ENCODE data around the gene DPH6. TPM values are rescaled to one million over a fixed set of nuclear protein-coding genes. Genes with fewer than 3 reads are reported as not detected.
"Not testable (repeated sequence)": the region's sequence is repeated elsewhere in the genome, so short reads cannot be mapped to it uniquely, and the experiment has no call there.

Gene DPH6
- polyA plus RNA-seq, 2 of the 4 experiments (the other 2 are of a cell fraction) = 11.0 to 33.6 TPM

- H3K4me2 ChIP-seq = no peak overlapping the region
- DNase-seq (ENCODE audit: low read depth in 1 of 2, low spot score in 1 of 2) = no peak
- H3K9me3 ChIP-seq = no peaks in the 10 kb centered on the region
- H3K4me1 ChIP-seq = no peaks in the 10 kb centered on the region
- CTCF ChIA-PET = interaction anchor here (1.1 kb wide), 1 partner anchor 10 kb away, joined by 3 read pairs; no protein-coding TSS in a partner anchor
- H3K4me3 ChIP-seq = no peak overlapping the region
- H3K27ac ChIP-seq = no peak overlapping the region
- TF ChIP-seq CBX8 (IDR thresholded peaks at IDR 0.05) = no peak
- TF ChIP-seq CHD2 (IDR thresholded peaks at IDR 0.05; ENCODE audit: low read length, partially characterized antibody) = no peak
- TF ChIP-seq ESRRA (IDR thresholded peaks at IDR 0.05; ENCODE audit: borderline replicate concordance, low read length) = no peak
- TF ChIP-seq MYC (IDR thresholded peaks at IDR 0.05; ENCODE audit: borderline replicate concordance, low read length) = no peak
- no peak for FAIRE-seq
- no peak for ATAC-seq
- WGBS (ENCODE audit: missing lambda C conversion rate) = 61% methylated on average over 3 of the region's 3 CpGs
- POLR2A ChIA-PET = no interaction called here
Observed at GRCh38 chr15:35330916-35331315, 215.0 kb downstream of the DPH6 start.

- POLR2A ChIA-PET = no interaction called here
- no peak for DNase-seq (ENCODE audit: low read depth in 1 of 2, low spot score in 1 of 2)
- Histone ChIP-seq H3K27ac (no peak overlapping the region), H3K9me3 (no peaks in the 10 kb centered on the region), H3K4me1 (no peaks in the 10 kb centered on the region), H3K4me3 (no peak overlapping the region), H3K4me2 (no peak overlapping the region)
- CTCF ChIA-PET = interaction anchor here (1.1 kb wide), 1 partner anchor 9 kb away, joined by 3 read pairs; no protein-coding TSS in a partner anchor
- TF ChIP-seq ZC3H11A (IDR thresholded peaks at IDR 0.05) (no peak), GATA3 (IDR thresholded peaks at IDR 0.05; ENCODE audit: borderline replicate concordance) (no peak), TP53 (CRISPR knock-in tag; IDR thresholded peaks at IDR 0.05) (no peak), TFCP2L1 (CRISPR knock-in tag; IDR thresholded peaks at IDR 0.05) (no peak), POLR2AphosphoS2 (conservative IDR thresholded peaks at IDR 0.05; ENCODE audit: low read length) (no peak), CHD4 (IDR thresholded peaks at IDR 0.05; ENCODE audit: borderline replicate concordance) (no peak), POLR2A (IDR thresholded peaks at IDR 0.05; ENCODE audit: low read length) (no peak), MAFK (IDR thresholded peaks at IDR 0.05; ENCODE audit: partially characterized antibody) (no peak), HOXA7 (CRISPR knock-in tag; IDR thresholded peaks at IDR 0.05) (no peak), HOXB13 (CRISPR knock-in tag; IDR thresholded peaks at IDR 0.05; ENCODE audit: low read depth) (no peak), HES2 (IDR thresholded peaks at IDR 0.05) (no peak), ESRRA (IDR thresholded peaks at IDR 0.05; ENCODE audit: borderline replicate concordance, low read length) (no peak), KDM5A (IDR thresholded peaks at IDR 0.05) (no peak), JUNB (IDR thresholded peaks at IDR 0.05) (no peak), FOSB (CRISPR knock-in tag; IDR thresholded peaks at IDR 0.05) (no peak), EP300 (IDR thresholded peaks at IDR 0.05) (no peak), ZSCAN20 (CRISPR knock-in tag; IDR thresholded peaks at IDR 0.05) (no peak)
- TF ChIP-seq, protein P1, sequence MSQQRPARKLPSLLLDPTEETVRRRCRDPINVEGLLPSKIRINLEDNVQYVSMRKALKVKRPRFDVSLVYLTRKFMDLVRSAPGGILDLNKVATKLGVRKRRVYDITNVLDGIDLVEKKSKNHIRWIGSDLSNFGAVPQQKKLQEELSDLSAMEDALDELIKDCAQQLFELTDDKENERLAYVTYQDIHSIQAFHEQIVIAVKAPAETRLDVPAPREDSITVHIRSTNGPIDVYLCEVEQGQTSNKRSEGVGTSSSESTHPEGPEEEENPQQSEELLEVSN (IDR thresholded peaks at IDR 0.05; ENCODE audit: borderline replicate concordance, low read depth) = no peak
- TF ChIP-seq, protein P2, sequence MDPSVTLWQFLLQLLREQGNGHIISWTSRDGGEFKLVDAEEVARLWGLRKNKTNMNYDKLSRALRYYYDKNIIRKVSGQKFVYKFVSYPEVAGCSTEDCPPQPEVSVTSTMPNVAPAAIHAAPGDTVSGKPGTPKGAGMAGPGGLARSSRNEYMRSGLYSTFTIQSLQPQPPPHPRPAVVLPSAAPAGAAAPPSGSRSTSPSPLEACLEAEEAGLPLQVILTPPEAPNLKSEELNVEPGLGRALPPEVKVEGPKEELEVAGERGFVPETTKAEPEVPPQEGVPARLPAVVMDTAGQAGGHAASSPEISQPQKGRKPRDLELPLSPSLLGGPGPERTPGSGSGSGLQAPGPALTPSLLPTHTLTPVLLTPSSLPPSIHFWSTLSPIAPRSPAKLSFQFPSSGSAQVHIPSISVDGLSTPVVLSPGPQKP (IDR thresholded peaks at IDR 0.05; ENCODE audit: low read depth, low read length) = no peak
- ATAC-seq = no peak
- no peak for FAIRE-seq
- 55% methylated on average over 6 of the region's 6 CpGs for whole genome bisulfite sequencing (ENCODE audit: missing lambda C conversion rate)
Observed at GRCh38 chr15:35330048-35330695, 215.8 kb downstream of the DPH6 start.

GRCh38 chr15:35329521-35329961 lies 216.4 kb downstream of the DPH6 start:
- ChIA-PET POLR2A (no interaction called here), CTCF (no interaction called here)
- 50% methylated on average over 1 of the region's 1 CpG for WGBS (ENCODE audit: missing lambda C conversion rate)
- ATAC-seq = no peak
- TF ChIP-seq, protein P3, sequence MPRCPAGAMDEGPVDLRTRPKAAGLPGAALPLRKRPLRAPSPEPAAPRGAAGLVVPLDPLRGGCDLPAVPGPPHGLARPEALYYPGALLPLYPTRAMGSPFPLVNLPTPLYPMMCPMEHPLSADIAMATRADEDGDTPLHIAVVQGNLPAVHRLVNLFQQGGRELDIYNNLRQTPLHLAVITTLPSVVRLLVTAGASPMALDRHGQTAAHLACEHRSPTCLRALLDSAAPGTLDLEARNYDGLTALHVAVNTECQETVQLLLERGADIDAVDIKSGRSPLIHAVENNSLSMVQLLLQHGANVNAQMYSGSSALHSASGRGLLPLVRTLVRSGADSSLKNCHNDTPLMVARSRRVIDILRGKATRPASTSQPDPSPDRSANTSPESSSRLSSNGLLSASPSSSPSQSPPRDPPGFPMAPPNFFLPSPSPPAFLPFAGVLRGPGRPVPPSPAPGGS (IDR thresholded peaks at IDR 0.05) = no peak
- TF ChIP-seq RAD21 (conservative IDR thresholded peaks at IDR 0.05 in 1 of 2, IDR thresholded peaks at IDR 0.05 in 1 of 2) (no peak), NR3C1 (IDR thresholded peaks at IDR 0.05) (no peak), POLR2AphosphoS2 (conservative IDR thresholded peaks at IDR 0.05; ENCODE audit: low read length) (no peak), EP300 (IDR thresholded peaks at IDR 0.05) (no peak), TFCP2L1 (CRISPR knock-in tag; IDR thresholded peaks at IDR 0.05) (no peak), TP53 (CRISPR knock-in tag; IDR thresholded peaks at IDR 0.05) (no peak), BHLHE40 (IDR thresholded peaks at IDR 0.05; ENCODE audit: low read depth, low read length) (no peak), SREBF2 (IDR thresholded peaks at IDR 0.05) (no peak), NFE2L2 (conservative IDR thresholded peaks at IDR 0.05; ENCODE audit: low read length) (no peak)
- TF ChIP-seq, protein P2 (IDR thresholded peaks at IDR 0.05; ENCODE audit: low read depth, low read length) = no peak
- Histone ChIP-seq H3K4me2 (no peak overlapping the region), H3K4me1 (no peaks in the 10 kb centered on the region), H3K4me3 (no peak overlapping the region), H3K9me3 (no peaks in the 10 kb centered on the region), H3K27ac (no peak overlapping the region)
- no peak for DNase-seq (ENCODE audit: low read depth in 1 of 2, low spot score in 1 of 2)
- no peak for FAIRE-seq

DNA sequence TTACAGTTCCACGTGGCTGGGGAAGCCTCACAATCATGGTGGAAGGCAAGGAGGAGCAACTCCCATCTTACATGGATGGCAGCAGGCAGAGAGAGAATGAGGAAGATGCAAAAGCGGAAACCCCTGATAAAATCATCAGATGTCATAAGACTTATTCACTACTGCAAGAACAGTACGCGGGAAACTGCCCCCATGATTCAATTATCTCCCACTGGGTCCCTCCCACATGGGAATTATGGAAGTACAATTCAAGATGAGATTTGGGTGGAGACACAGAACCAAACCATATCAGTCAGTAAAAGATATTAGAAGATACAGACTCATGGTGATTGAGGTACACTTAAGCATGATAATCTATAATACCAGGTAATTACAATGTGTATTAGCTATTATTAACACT lies 217.1 kb downstream of the DPH6 start:
- H3K4me1 ChIP-seq; ATAC-seq; CTCF ChIA-PET; H3K27ac ChIP-seq; H3K9me3 ChIP-seq; DNase-seq (ENCODE audit: low read depth in 1 of 2, low spot score in 1 of 2); POLR2A ChIA-PET; H3K4me2 ChIP-seq; FAIRE-seq; H3K4me3 ChIP-seq: not testable (repeated sequence)
- WGBS (ENCODE audit: missing lambda C conversion rate) = 70% methylated on average over 4 of the region's 4 CpGs

All from A549 (cell line).